GM21737 (cell line): ENCODE data around the gene TATDN2.

Experiments used
- ATAC-seq: cut with Tn5 transposase; IDR thresholded peaks from one replicate; pipeline ENCODE4 v1.9.1; 2021; ENCODE audit warnings: mild to moderate bottlenecking, moderate library complexity; ENCODE audit not compliant: unreplicated experiment

The TATDN2 gene, protein sequence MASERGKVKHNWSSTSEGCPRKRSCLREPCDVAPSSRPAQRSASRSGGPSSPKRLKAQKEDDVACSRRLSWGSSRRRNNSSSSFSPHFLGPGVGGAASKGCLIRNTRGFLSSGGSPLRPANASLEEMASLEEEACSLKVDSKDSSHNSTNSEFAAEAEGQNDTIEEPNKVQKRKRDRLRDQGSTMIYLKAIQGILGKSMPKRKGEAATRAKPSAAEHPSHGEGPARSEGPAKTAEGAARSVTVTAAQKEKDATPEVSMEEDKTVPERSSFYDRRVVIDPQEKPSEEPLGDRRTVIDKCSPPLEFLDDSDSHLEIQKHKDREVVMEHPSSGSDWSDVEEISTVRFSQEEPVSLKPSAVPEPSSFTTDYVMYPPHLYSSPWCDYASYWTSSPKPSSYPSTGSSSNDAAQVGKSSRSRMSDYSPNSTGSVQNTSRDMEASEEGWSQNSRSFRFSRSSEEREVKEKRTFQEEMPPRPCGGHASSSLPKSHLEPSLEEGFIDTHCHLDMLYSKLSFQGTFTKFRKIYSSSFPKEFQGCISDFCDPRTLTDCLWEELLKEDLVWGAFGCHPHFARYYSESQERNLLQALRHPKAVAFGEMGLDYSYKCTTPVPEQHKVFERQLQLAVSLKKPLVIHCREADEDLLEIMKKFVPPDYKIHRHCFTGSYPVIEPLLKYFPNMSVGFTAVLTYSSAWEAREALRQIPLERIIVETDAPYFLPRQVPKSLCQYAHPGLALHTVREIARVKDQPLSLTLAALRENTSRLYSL

DNA sequence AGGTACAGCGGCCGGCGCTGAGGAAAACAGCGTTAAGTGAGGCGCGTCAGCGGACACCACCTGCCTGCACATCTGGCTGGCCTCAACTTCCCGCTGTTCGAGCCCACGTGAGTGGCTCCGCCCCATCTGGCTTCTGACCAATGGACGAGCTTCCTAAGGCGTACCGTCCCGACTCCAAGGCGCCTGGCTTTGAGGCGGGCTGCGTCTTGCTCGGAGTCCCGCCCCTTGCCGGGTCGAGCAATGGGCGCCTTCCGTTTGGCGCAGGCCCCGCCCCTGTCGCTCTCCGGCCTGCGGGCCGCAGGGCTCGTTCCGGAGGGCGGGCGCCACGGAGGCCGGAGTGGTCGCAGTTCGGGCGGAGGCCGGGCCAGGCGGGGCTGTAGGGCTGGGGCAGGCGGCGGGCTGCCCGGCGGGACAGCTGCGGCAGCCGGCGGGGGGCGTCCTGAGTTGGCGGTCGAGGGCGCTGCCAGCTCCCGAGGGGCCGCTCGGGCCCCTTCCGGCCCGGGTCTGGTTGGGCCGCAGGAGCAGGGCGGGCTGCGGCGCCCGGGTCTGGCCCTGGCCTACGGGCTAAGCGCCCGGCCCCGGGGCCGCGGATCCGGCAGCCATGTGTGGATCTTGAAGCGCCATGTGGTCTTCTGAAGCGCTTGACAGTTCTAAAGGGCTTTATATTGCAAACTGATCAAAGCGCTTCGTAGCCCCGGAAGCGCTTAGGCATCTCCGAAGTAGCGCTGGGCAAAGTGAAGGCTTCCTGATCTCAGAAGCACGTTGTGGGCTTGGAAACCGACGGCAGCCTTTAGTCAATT, at the start of gene TATDN2:
TSS of gene TATDN2 (plus strand) at position 276 of the 800 bp plus-strand sequence. CDS start 742 bp downstream, outside the sequence.
- peak; percentile 96 for ATAC-seq

DNA sequence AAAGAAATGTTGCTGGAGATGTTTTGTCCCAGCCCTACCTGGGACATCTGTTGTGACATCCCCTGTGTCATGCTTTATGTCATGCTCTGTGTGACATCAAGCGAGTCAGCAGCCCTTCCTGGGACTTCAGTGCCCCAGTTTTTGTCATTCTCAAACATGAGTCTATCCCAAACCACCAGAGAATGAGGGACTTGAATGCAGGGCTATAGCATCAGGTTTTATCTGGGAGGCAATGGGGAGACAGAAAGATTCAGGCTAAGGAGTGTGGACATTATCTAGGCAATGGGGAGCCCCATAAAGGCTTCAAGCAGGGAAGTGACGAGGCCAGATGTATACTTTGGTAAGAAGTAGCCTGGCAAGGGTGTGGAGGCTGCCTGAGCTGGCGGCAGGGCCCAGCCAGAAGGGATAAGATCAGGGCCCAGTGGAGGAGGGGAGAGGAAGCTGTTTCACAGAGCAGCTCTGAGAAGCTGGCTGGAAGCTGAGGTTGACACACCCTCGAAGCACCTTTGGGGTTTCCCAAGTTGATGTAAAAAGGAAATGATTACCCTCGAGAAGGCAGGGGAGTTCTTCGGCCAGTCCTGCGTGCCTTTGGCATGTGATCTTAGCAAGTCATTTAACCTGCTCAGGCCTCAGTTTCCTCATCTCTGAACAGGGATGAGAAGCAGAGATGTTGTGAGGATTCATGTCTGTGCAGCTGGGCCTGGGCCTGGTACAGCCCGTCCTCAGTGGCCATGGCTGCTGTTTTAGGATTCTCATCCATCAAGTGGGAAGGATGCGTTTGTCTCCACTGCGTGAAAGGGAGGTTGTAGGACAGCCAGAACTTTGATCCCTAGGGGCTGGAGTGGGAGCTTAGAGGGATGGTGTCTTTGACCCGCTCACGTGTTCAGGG, 49.3 kb upstream of the TATDN2 start:
- ATAC-seq = peak; percentile 77

DNA sequence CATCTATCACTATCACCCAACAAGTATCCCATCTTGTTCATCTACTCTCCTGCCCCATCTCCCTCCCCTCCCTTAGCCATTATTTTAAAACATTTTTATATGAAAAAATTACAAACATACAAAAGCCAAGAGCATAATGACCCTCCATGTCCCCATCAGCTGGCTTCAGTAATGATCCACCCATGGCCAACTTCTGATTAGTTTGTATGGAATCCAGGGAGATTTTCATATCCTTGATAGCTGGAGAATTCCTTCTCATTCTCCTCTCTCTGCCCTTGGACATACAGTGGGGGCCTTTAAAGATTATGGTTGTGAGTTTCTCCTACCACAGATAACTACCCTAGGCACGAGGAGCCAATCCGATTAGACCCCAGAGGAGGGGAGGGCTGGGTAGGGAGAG, 43.3 kb upstream of the TATDN2 start:
- no peak for ATAC-seq

DNA sequence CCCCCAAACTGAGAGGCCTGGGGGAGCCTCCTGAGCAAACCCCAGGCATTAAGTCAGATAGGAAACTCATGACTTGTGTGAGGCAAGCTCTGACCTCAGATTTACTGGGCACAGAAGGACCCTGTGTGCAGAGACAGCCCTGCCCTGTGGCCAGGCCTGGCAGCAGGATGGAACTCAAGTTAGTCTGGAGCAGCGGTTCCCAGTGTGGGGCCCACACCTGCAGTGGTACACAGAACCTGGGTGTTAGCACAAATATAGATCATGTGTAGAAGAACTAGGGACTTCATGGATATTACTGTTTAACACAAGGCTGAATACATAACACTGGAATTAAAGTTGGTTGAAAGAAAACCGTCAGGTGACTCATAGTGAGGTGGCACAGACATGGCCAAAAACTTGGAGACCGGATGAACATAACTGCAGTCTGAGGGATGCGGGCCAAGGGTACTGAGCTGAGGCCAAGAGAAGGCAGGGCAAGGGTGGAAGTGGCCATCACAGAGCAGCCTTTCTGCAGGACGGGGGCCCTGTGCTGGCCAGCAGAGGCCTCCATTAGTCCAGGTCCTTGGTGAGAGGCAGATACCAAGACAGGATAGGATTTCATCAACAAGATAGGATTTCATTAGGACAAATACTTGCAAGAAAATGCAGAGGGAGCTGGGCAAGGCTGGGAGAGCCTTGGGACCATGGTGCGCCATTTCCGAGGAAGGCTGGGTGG, 42.7 kb upstream of the TATDN2 start:
- ATAC-seq = no peak

DNA sequence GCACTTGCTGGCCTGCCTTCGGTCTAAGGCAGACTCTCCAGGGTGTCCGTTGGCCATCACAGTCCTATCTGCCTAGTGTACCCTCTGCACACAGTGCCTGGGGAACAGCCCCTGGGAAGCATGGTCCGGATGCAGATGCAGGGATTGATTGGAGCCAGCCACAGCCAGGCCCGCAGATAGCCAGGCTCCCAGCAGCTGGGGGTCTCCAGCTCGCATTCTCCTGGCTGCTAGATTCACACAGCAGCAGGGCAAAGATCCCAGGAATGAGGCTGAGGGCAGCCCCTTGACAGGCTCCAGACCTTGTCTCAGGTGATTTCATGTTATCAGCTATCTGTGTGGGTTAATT, 42.1 kb upstream of the TATDN2 start:
- no peak for ATAC-seq

DNA sequence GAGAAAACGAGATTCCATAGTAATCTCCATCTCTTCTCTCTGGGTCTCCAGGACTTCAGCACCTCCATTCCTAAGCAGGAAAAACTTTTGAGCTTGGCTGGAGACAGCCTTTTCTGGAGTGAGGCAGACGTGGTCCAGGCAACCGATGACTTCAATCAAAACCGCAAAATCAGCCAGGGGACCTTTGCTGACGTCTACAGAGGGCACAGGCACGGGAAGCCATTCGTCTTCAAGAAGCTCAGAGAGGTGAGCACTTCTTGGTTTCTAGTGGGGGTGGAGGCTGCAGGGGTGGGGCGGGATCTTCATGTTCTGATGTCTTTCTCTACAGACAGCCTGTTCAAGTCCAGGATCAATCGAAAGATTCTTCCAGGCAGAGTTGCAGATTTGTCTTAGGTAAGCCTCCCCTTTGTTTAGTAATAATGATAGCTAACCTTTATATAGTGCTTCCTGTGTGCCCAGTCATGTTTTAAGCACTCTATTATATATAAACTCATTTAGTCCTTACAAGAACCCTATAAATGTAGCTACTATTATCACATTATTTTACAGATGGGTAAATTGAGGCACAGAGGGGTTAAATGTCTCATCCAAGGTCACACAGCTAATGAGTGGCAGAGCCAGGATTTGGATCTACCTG, 35.0 kb upstream of the TATDN2 start:
- ATAC-seq = no peak

DNA sequence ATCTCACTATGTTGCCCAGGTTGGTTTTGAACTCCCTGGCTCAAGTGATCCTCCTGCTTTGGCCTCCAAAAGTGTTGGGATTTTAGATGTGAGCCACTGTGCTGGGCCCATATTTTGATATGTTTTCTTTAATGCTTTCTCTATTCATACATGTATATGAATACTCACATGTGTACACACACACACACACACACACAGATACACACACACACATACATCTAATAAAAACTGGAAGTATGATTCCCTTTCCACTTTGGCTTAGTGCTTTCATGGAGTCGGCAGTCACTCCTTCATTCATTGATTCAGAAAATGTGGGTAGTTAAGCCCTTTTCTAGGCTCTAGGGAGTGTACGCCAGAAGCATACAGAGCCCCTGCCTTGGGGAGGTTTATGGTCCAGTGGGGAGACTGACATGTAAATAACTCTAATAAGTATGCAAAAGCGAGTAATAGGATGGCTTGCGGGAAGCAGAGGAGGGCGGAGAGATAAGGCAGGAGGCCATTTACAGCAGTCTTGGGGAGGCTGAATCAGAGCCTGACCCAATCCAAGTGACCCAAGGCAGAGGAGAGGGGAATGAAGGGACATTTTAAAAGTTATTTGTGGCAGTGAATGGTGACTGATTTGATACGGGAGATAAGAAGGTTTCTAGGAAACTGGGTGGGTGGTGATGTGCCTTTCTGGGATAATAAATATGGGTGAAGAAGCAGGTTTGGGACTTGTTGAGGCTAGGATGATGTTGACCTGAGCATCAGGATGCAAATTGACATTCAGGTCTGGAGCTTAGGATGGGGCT, 32.5 kb upstream of the TATDN2 start:
- ATAC-seq = no peak

DNA sequence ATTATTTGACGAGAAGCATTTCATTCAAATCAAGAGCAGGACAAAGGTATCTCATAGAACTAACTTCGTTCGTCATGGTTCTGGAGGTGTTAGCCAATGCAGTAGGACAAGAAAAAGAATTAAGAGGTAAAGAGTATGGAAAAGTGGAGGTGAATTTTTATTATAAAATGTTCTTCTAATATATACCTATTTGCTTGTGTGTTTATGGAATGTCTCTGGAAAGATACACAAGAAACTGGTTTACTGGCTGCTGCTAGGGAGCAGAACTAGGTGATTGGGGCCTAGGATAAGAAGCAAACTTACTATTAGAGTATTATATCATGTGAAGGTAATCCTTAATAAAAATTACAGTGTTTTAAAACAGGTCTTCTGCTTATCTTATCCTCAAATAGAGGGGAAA, 30.9 kb upstream of the TATDN2 start:
- no peak for ATAC-seq

DNA sequence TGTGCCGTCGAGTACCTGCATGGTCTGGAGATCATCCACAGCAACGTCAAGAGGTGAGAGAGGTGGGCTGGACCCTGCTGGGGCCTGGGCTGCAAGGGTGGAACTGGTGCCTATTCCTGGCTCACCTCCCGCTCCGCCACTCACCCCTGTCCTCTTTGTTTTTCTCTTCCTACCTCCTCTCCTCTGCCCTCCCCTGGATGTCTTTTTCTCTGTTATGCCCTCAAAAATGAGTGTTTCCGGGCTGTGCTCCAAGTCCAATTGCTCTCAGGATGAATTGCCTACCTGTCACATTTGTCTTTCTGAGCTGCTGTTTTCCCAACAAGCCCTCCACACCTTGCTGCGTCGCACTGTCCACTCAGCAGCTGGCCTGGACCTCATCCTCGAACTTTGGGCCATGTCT, 28.5 kb upstream of the TATDN2 start:
- no peak for ATAC-seq

DNA sequence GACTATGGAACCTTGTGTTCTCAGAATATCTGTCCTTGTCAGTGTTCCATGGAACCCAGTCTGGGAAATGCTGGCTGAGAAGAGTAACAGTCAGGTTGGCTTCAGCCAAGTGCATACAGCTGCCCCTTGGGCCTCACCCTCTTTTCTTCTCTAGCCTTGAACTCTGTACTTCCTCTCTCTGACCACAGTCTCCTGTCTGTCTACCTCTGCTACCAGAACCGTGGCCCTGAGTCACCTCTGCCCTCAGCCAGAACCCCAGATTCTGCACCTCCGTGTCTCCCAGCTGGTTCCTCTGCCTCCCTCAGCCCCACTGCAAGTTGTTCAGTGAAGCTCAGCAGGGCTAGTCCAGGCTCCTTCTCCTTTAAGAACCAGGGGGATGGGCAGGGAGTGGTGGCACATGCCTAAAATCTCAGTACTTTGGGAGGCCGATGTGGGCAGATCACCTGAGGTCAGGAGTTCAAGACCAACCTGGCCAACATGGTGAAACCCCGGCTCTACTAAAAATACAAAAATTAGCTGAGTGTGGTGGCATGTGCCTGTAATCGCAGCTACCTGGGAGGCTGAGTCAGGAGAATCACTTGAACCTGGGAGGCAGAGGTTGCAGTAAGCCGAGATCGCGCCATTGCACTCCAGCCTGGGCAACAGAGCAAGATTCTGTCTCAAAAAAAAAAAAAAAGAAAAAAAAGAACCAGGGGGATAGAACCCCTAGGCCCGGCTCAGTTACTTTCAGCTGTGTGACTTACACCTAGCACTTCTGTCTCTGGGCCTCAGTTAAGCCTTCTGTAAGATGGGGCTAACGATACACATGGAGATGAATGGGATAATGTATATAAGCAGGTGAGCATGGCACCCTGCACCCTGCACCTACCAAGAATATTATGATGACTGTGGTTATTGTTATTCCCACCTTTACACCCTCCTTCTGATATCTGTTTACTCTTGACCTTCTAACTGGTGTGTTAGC, 24.3 kb upstream of the TATDN2 start:
- ATAC-seq = peak; percentile 50

DNA sequence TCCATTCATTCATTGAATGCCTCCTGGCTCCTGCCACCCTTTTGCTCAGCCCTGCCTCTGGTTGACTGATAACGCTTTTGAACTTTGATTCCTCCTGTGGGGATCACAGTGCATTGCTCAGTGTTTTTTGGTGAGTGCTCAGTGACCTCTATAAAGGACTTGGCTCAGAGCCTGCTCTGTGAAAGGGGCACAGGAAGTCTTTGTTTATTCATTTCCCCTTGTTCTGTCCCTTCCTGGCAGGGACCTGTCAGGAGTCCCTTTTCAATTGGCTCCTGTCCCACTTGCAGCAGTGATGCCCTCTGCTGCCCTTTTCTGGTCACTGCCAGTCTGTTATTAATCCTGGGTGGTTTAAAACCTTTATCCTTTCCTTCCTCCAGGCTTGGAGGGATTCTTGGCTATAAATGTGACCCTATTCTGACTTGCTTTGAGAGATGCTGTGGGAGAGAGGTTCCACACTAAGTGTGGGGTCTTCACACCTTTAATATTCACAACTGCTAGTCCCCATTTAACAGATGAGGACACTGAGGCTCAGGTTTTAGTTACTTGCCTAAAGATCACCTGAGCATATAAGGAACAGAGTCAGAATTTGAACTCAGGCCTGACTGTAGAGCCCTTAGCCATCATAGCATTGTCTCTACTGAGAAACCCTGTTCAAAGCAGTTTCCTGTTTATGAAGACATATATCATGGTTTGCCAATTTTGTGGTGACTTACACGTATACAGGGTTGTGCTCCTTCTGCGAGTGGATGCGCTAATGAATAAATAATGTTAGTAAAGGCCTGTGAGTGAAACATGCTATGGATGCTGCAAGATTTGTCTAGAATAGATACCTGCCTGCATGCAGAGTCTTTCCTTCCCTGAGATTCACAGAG, 23.2 kb upstream of the TATDN2 start:
- peak; percentile 40 for ATAC-seq

DNA sequence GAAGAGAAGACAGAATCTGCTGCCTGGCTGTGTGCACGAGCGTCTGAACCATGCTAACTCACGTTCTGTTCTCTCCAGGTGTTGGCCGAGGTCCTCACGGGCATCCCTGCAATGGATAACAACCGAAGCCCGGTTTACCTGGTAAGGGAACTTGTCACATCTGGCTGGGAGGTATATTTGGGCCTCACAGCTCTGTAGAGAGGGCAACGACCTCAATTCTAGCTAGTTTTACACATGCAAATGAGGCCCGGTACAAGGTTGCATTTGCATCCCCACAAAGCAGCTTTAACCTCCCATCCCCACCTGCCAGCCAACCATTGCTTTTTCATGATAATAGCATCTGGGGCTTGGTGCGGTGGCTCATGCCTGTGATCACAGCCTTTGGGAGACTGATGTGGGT, 22.0 kb upstream of the TATDN2 start:
- ATAC-seq = no peak

DNA sequence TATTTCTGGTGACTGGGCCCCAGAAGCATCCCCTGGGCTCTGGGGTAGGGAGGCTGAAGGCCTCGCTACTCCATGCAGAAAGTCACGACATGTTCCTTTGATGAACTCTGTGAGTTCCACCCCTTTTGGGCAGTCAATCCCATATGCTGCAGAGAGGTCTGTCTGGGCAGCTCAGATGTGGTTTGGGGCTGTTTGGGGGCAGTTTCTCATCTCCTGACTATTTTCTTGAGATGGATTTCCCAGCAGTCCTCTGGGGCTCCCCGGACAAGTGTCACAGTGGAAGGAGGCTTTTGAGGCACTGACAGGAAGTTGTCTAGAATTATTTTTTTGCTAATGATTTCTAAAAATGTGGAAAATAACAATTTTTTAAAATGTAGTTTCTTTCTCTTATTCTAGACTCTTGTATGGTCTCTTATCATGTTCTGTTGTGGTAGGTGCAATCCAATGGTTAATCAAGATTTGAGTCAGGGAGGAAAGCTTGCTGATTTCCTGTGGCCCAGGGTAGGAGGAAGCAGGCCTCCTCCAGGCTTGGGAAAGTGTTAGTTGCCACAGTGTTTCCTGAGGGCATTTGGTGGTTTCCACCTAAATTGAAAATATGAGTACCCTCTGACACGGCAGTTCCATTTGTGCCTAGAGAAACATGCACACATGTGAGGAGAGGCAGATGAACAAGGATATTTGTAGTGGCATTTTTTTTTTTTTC, 19.9 kb upstream of the TATDN2 start:
- no peak for ATAC-seq

DNA sequence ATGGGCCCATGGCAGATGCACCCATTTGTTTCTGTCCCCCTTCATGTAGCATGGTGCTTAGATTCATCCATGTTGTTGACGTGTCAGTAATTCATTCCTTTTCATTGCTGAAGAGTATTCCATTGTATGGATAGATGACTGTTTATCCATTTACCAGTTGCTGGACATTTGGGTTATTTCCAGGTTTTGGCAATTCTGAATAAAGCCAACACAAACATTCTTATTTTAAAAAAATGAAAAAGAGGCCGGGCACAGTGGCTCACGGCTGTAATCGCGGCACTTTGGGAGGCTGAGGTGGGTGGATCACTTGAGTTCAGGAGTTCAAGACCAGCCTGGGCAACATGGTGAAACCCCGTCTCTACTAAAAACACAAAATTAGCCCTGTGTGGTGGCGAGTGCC, 18.7 kb upstream of the TATDN2 start:
- no peak for ATAC-seq

DNA sequence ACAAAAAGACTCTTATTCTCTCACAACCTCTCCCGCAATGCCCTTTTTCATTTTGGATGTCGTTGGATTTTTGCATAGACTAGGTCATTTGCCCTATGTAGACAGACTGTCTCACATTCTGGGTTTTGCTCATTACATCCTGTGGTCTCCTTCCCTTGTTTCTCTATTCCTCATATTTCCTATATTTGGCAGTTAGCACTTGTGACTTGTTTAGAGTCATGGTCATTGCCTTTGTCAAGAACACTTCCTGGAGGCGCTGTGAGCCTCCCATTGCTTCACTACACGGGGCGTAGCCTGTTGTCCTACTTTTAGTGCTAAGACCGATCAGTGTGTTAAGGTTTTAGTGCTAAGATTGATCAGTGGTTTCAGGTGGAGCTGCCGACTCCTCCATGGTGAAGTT, 16.1 kb upstream of the TATDN2 start:
- ATAC-seq = no peak

DNA sequence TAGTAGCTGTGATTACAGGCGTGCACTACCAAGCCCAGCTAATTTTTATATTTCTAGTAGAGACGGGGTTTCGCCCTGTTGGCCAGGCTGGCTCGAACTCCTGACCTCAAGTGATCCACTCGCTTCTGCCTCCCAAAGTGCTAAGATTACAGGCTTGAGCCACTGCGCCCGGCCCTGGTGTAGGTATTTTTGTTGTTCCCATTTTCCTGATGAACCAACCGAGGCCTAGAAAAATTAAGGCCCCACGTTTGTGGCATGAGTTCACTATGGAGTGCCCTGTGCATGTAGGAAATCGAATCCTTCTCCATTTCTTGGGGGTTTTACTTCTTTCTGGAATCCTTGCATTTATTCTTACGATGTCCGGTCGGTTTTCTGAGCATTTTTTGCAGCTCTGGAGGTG, 14.3 kb upstream of the TATDN2 start:
- no peak for ATAC-seq
